Heart right ventricle (tissue), 16 donors: ENCODE results near the gene EPS8. TPM values are rescaled to one million over a fixed set of nuclear protein-coding genes. Genes with fewer than 3 reads are reported as not detected.
"Not testable (repeated sequence)": the region's sequence is repeated elsewhere in the genome, so short reads cannot be mapped to it uniquely, and the experiment has no call there.

Experiments used
- ATAC-seq, 8 donors: fragments of 200-7000 bp; cut with Tn5 transposase; one replicate each; pipeline ENCODE4 v1.9.1; 2020; ENCODE audit warnings: mild to moderate bottlenecking in 8 of 8, moderate library complexity in 8 of 8, moderate number of reproducible peaks in 1 of 8
- DNase-seq, 2 donors: peaks; one replicate each; pipeline ENCODE4 v3.0.0-alpha.2; 2020
- H3K27ac ChIP-seq, 10 donors: fragments of 200-600 bp; sonication (generic) in 2 of 10; one replicate each; pipeline versions ENCODE4 v1.5.0 to v1.8.0; 2020 to 2022; ENCODE audit warnings: mild to moderate bottlenecking in 3 of 10
- H3K27me3 ChIP-seq, 7 donors: fragments of 200-600 bp; one replicate each; pipeline ENCODE4 v1.8.0; 2021 to 2022; ENCODE audit warnings: mild to moderate bottlenecking in 2 of 7
- H3K36me3 ChIP-seq, 9 donors: fragments of 200-600 bp; sonication (generic) in 1 of 9; one replicate each; pipeline versions ENCODE4 v1.5.0 to v1.8.0; 2020 to 2022; ENCODE audit warnings: mild to moderate bottlenecking in 2 of 9
- H3K4me1 ChIP-seq, 9 donors: fragments of 200-600 bp; sonication (generic) in 1 of 9; one replicate each; pipeline versions ENCODE4 v1.5.0 to v1.8.0; 2020 to 2022; ENCODE audit warnings: mild to moderate bottlenecking in 4 of 9
- H3K4me3 ChIP-seq, 10 donors: fragments of 200-600 bp; sonication (generic) in 2 of 10; one replicate each; pipeline versions ENCODE4 v1.5.0 to v1.8.0; 2020 to 2022; ENCODE audit warnings: mild to moderate bottlenecking in 7 of 10, moderate library complexity in 2 of 10
- H3K9me3 ChIP-seq, 11 donors: fragments of 200-600 bp in 10 of 11; sonication (generic) in 2 of 11; one replicate each; pipeline versions ENCODE4 v1.5.0 to v1.8.0; 2013 to 2022; ENCODE audit warnings: mild to moderate bottlenecking in 2 of 11, control low read depth in 1 of 11, moderate library complexity in 1 of 11
- CTCF ChIP-seq, 9 donors: fragments of 200-600 bp; sonication (generic) in 2 of 9; IDR thresholded peaks; one replicate each; pipeline versions ENCODE4 v1.5.0 to v1.8.0; 2021 to 2022; ENCODE audit warnings: antibody characterized with exemption in 9 of 9, mild to moderate bottlenecking in 5 of 9, moderate library complexity in 1 of 9
- WGBS, 2 donors: extraction: QIAGEN DNeasy Blood & Tissue Kit; methylation state at CpG; one replicate each; pipeline ENCODE4 v1.1.7; 2013; ENCODE audit warnings: inconsistent platforms in 1 of 2; 5-methylcytosine and 5-hydroxymethylcytosine counted together
- intact Hi-C, 10 donors: fragments of 100-400 bp; cut with DNase I; formaldehyde crosslinking; loops; one replicate each; pipeline versions ENCODE4 v1.11.1 to v1.14.2; 2022
- polyA plus RNA-seq, 2 donors: library from polyadenylated mRNA; stranded (reverse); fragments of 200-250 nt; gene quantifications; one replicate each; pipeline ENCODE4 v1.2.3, GENCODE V29; 2013
- total RNA-seq, 10 donors: library from RNA; stranded (reverse); fragmentation: NEBNext Ultra II Directional in 3 of 10; extraction: Animal tissue kit (Norgen Biotek cat#: 25700) in 3 of 10; gene quantifications; one replicate each; pipeline versions ENCODE4 v1.2.1 to v1.2.4, GENCODE V29; 2021 to 2023
- donor health status: Arrhythmogenic right ventricular cardiomyopathy.
- donor health status: ischemic (EF 13 %, LVEDD 7.1; RV severe dilation, severe dysfunction).
- donor health status: healthy with polysubstance abuse.
- donor health status: DM: no; HTN: yes; CAD: no.
- donor health status: DM: no; HTN: no; CAD: no.
- donor health status: ischemic (EF 25% LVEDD 6.9; RV normal size, moderate dysfunction).
- donor health status: ischemic (EF 25% LVEDD 5.7; RV mildly dilated, moderate dysfunction).
- donor health status: healthy.
- donor health status: DM: yes; HTN: yes; CAD: no.
- donor health status: Ischemic cardiomyopathy.
- donor health status: ischemic (EF 35%, LVEDD 5.7; RV mildly dilated, moderate dysfunction).
- donor health status: nonischemic (EF 11% LVEDD 7.7; RV severe dilation, severe dysfunction).
- donor health status: DM: yes; HTN: yes; CAD: no.
- donor health status: PGD.
- donor health status: ischemic (EF 29% LVEDD 5.4; RV normal size, mild dysfunction).
- donor health status: nonischemic (EF 23%, LVEDD 6.1; RV moderate dilation, normal function).

Gene EPS8
- total and polyA plus RNA-seq, 12 donors, result 7.7 to 38.6 (median 15.7) TPM

GRCh38 chr12:15770021-15770420 is 19.2 kb downstream of the EPS8 start:
- 81% methylated on average over 3 of the region's 3 CpGs for WGBS, 2 donors
- TF ChIP-seq CTCF (IDR thresholded peaks at IDR 0.05), result no peak
- Histone ChIP-seq H3K27ac (peak overlapping the region in 5 of 10 donors; percentile 17 to 57 (median 28)), H3K4me1 (peaks cover 0 to 61% (median 14%) of the 10 kb centered on the region in 9 donors), H3K27me3 (no peaks in the 10 kb centered on the region), H3K9me3 (no peaks in the 10 kb centered on the region), H3K4me3 (no peak overlapping the region), H3K36me3 (no peaks in the 10 kb centered on the region)
- no peak for ATAC-seq
- no peak for DNase-seq
- intact Hi-C loops, result loop anchor here in 2 of 10 donors (10.0 kb wide), 2 partner anchors 135 to 175 kb away; no protein-coding TSS in a partner anchor

- 66 to 75% methylated on average over 3 of the region's 3 CpGs for WGBS, 2 donors
- Histone ChIP-seq H3K27ac (peak overlapping the region in 3 of 10 donors; percentile 17 to 57 (median 18)), H3K4me1 (peaks cover 0 to 58% (median 14%) of the 10 kb centered on the region in 9 donors), H3K27me3 (no peaks in the 10 kb centered on the region), H3K4me3 (no peak overlapping the region), H3K36me3 (no peaks in the 10 kb centered on the region), H3K9me3 (no peaks in the 10 kb centered on the region)
- ATAC-seq (no peak), DNase-seq (no peak)
- intact Hi-C loops, result no loop called here
- TF ChIP-seq CTCF (IDR thresholded peaks at IDR 0.05), result no peak
These were observed 19.6 kb downstream of the EPS8 start for GRCh38 chr12:15769586-15769985.

- no peaks in the 10 kb centered on the region for H3K27me3 ChIP-seq
- no peak overlapping the region for H3K4me3 ChIP-seq
- intact Hi-C loops, result no loop called here
- peaks cover 0 to under 1% (median 0%) of the 10 kb centered on the region in 11 donors for H3K9me3 ChIP-seq
- DNase-seq, result no peak
- peak overlapping the region in 1 of 10 donors; percentile 7 for H3K27ac ChIP-seq
- ATAC-seq, result no peak
- no peaks in the 10 kb centered on the region for H3K36me3 ChIP-seq
- H3K4me1 ChIP-seq, result peaks cover 0 to 54% (median 14%) of the 10 kb centered on the region in 9 donors
- WGBS, 2 donors, result 79 to 81% methylated on average over 2 of the region's 2 CpGs
- TF ChIP-seq CTCF (IDR thresholded peaks at IDR 0.05), result no peak
These were observed 21.9 kb downstream of the EPS8 start for GRCh38 chr12:15767301-15767700.

GRCh38 chr12:15763328-15763727 is 25.9 kb downstream of the EPS8 start:
- Histone ChIP-seq H3K9me3 (peaks cover 0 to 17% (median 0%) of the 10 kb centered on the region in 11 donors), H3K27me3 (no peaks in the 10 kb centered on the region), H3K4me1 (peaks cover 0 to 27% (median 0%) of the 10 kb centered on the region in 9 donors), H3K4me3 (no peak overlapping the region), H3K36me3 (no peaks in the 10 kb centered on the region), H3K27ac (no peak overlapping the region)
- 73 to 85% methylated on average over 1 of the region's 1 CpG for WGBS, 2 donors
- no peak for TF ChIP-seq CTCF (IDR thresholded peaks at IDR 0.05)
- ATAC-seq, result no peak
- no peak for DNase-seq
- intact Hi-C loops, result no loop called here

- H3K27me3 ChIP-seq, H3K4me3 ChIP-seq, H3K36me3 ChIP-seq, DNase-seq, H3K27ac ChIP-seq, ATAC-seq, intact Hi-C loops: not testable (repeated sequence)
- Histone ChIP-seq H3K9me3 (peaks cover 0 to 17% (median 0%) of the 10 kb centered on the region in 11 donors), H3K4me1 (peaks cover 0 to 22% (median 0%) of the 10 kb centered on the region in 9 donors)
- 95 to 98% methylated on average over 7 of the region's 7 CpGs for WGBS, 2 donors
These were observed 27.0 kb downstream of the EPS8 start for GRCh38 chr12:15762162-15762561.
